ENCODE data around the gene SRRM4.

The SRRM4 gene

DNA sequence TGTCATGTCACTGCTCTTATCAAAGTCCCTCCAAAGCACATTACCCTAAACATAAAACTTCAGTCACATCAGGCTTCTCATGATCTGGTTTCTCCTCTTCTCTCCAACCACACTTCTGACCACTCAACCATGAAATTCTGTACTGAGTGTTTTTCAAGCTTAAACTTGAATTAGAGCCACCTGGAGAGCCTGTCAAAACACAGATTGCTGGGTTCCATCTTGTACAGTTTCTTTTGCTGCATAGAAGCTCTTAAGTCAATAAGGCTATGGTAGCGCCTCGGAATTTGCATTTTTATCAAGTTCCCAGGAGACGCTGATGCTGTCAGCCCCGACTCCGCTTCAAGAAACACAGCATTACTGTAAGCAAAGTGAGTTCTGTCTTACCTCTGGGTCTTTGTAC, 16.4 kb upstream of the SRRM4 start:
- no peak for DNase-seq (ENCODE audit: low read depth)
- TF ChIP-seq, protein P1, sequence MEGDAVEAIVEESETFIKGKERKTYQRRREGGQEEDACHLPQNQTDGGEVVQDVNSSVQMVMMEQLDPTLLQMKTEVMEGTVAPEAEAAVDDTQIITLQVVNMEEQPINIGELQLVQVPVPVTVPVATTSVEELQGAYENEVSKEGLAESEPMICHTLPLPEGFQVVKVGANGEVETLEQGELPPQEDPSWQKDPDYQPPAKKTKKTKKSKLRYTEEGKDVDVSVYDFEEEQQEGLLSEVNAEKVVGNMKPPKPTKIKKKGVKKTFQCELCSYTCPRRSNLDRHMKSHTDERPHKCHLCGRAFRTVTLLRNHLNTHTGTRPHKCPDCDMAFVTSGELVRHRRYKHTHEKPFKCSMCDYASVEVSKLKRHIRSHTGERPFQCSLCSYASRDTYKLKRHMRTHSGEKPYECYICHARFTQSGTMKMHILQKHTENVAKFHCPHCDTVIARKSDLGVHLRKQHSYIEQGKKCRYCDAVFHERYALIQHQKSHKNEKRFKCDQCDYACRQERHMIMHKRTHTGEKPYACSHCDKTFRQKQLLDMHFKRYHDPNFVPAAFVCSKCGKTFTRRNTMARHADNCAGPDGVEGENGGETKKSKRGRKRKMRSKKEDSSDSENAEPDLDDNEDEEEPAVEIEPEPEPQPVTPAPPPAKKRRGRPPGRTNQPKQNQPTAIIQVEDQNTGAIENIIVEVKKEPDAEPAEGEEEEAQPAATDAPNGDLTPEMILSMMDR (IDR thresholded peaks at IDR 0.05; ENCODE audit: control insufficient read depth, extremely low read depth, insufficient read depth): no peak
- no peak overlapping the region for H3K4me3 ChIP-seq (ENCODE audit: low read depth, low read length)

DNA sequence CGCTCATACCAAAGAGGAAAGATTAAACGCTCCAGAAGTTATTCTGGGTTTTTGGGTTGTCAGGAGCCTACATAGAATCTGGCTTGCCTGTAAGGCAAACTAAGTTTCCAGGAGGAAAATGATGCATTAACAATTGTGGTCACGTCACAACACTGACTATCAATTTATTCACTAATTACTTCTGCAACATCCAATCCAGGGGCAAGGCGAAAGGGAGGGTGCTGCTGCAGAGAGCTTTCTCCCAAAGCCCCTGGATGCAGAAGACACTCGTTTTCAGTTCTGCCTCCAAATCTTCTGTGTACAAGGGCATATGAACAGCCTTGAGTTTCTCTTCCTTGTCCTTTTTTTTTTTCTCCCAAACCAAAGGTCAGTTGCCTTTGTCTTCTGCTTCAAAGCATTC, 10.5 kb upstream of the SRRM4 start:
- TF ChIP-seq, protein P1 (IDR thresholded peaks at IDR 0.05; ENCODE audit: control insufficient read depth, extremely low read depth, insufficient read depth): no peak
- DNase-seq (ENCODE audit: low read depth): no peak
- no peak overlapping the region for H3K4me3 ChIP-seq (ENCODE audit: low read depth, low read length)

DNA sequence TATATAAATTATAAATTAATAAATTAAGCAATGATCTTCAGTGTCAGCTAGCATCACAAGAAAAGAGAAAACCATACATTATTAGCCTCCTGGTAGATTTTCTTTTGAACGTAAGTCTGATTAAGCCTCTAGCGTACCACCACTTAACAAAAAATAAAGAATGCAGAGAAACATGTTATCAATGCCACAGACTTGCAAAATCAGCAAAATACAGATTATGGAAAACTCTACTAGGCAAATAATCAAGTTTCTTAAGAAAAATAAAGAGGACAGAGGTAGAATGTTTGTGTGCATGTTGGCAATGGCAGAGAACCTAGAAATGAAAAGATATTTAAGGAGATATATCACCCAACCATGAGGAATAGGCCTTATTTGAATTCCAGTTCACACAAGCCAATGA, 8.4 kb upstream of the SRRM4 start:
- no peak overlapping the region for H3K4me3 ChIP-seq (ENCODE audit: low read depth, low read length)
- DNase-seq (ENCODE audit: low read depth): no peak
- TF ChIP-seq, protein P1 (IDR thresholded peaks at IDR 0.05; ENCODE audit: control insufficient read depth, extremely low read depth, insufficient read depth): no peak

DNA sequence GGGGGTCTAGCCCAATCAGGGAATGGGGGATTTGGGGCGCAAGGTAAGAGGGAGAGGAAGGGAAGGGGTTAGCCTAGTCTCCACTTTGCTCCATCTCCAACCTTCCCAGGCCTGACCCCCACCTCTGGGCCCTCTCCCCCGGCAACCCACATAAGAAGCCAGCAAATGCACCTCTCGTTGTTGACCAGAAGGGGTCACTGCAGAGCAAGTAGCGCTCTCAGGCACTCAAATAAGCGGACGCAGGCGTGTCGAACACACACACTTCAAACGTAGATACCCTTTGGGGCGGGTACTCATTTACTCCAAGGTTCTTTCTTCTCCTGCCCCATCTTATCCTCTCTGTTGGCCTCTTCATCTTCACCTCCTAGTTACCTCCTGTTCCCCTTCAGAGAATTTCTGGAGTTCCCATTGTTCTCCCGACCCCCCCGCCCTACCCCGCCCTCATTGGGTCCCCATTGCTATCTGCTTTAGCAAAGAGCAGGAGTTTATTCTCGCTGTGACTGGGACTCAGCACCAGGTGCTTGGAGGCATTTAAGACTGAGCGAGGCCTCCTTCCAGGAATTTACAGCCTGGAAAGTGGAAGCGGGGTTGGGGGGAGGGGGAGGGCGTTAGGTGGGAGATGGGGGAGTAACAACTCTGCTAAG, 1.5 kb upstream of the SRRM4 start:
- no peak overlapping the region for H3K4me3 ChIP-seq (ENCODE audit: low read depth, low read length)
- TF ChIP-seq, protein P1 (IDR thresholded peaks at IDR 0.05; ENCODE audit: control insufficient read depth, extremely low read depth, insufficient read depth): peak; percentile 85
- peak; percentile 30 for DNase-seq (ENCODE audit: low read depth)

DNA sequence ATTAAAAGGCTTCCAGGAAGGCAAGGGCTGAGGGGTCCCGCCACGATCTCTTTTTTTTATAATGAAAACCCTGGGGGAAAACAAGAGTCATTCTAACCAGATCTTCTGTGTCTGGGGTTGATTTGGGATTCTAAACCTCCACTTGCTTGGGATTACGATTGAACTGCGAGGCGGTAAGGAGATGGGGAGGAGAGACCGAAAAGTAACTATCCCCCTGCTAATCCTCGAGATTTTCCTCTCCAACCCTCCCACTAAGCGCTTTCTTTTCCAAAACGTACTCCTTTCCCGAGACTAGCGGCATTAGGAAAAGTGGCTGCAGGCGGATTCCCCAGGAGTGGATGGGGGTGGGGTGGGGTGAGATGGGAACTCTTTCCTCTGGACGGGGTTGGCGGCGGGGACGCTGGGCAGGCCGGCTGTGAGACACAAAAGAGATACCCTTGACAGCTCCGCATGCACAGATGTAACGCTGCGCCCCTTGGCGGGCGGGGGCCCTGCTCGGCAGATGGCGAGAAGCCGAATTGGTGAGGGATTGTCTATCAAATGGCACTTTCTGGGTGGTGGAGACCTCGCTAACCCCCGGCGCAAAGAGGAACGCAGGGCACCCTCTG, 830 bp upstream of the SRRM4 start:
- no peak for DNase-seq (ENCODE audit: low read depth)
- no peak overlapping the region for H3K4me3 ChIP-seq (ENCODE audit: low read depth, low read length)

DNA sequence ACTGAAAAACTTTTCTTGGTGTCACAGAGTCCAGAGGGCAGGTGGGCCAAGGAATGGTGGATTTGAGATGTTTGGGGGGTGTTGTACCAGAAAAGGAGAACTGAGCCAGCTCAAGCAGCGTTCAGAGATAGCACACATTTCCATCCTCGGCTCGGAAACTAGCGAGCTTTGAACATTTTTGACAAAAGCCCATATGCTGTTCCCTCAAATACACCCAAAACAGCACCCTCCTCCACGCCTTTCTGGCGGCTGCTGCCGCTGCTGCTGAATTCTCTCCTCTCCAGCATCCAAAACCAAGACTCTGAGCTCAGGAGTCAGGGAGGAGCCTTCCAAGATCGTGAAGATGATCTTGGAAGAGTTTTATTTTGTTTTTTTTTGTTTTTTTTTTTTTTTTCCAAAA, 961 bp downstream of the SRRM4 start:
- TF ChIP-seq, protein P1 (IDR thresholded peaks at IDR 0.05; ENCODE audit: control insufficient read depth, extremely low read depth, insufficient read depth): no peak
- no peak for DNase-seq (ENCODE audit: low read depth)
- H3K4me3 ChIP-seq (ENCODE audit: low read depth, low read length): no peak overlapping the region

More for the DNA sequence above, 830 bp upstream of the SRRM4 start:
- TF ChIP-seq, protein P1 (IDR thresholded peaks at IDR 0.05; ENCODE audit: control insufficient read depth, extremely low read depth, insufficient read depth): no peak
